ENCODE data around the gene PSMB8.
A peak's percentile ranks its signal among the peaks of the same experiment; 100 is the strongest.

The PSMB8 gene

GRCh38 chr6:32855467-32856174 is 11.8 kb upstream of the PSMB8 start:
- DNase-seq, result no peak

- DNase-seq, result peak; percentile 75
Observed at GRCh38 chr6:32854376-32855178, 10.7 kb upstream of the PSMB8 start.

GRCh38 chr6:32853541-32854375 is 9.9 kb upstream of the PSMB8 start, which contains the start of the genes PSMB9 and TAP1:
PSMB9 (plus strand) TSS chr6:32854192; CDS start chr6:32854230, 38 bp downstream.
TAP1 (minus strand) TSS chr6:32853704; CDS start chr6:32853636, 68 bp downstream.
- peak; percentile 97 for DNase-seq

GRCh38 chr6:32852844-32853540 is 9.1 kb upstream of the PSMB8 start:
- peak; percentile 85 for DNase-seq

GRCh38 chr6:32852018-32852843 is 8.4 kb upstream of the PSMB8 start:
- peak; percentile 65 for DNase-seq

- no peak for DNase-seq
Observed at GRCh38 chr6:32851025-32851424, 7.2 kb upstream of the PSMB8 start.

GRCh38 chr6:32849126-32849525 is 5.3 kb upstream of the PSMB8 start:
- DNase-seq, result no peak

- DNase-seq, result no peak
Observed at GRCh38 chr6:32847795-32848194, 3.9 kb upstream of the PSMB8 start.

GRCh38 chr6:32847004-32847403 is 3.2 kb upstream of the PSMB8 start:
- DNase-seq, result no peak

- DNase-seq, result peak; percentile 80
Observed at GRCh38 chr6:32845384-32845884, 1.6 kb upstream of the PSMB8 start.

GRCh38 chr6:32844839-32845383 is 1.1 kb upstream of the PSMB8 start:
- no peak for DNase-seq

- DNase-seq, result no peak
Observed at GRCh38 chr6:32843331-32843978, 392 bp downstream of the PSMB8 start.

- DNase-seq, result peak; percentile 70
Observed at GRCh38 chr6:32842690-32843089, 1.2 kb downstream of the PSMB8 start.

GRCh38 chr6:32842021-32842650 is 1.7 kb downstream of the PSMB8 start:
- DNase-seq, result no peak

GRCh38 chr6:32840604-32841246 is 3.1 kb downstream of the PSMB8 start:
- DNase-seq, result peak; percentile 74

- DNase-seq, result peak; percentile 57
Observed at GRCh38 chr6:32839356-32839755, 4.5 kb downstream of the PSMB8 start.

GRCh38 chr6:32838114-32838958 is 5.5 kb downstream of the PSMB8 start, which contains the start of gene TAP2:
TAP2 (minus strand) TSS chr6:32838739; CDS start chr6:32838233, 506 bp downstream.
- DNase-seq, result peak; percentile 100

GRCh38 chr6:32837651-32838113 is 6.2 kb downstream of the PSMB8 start:
- DNase-seq, result no peak

Measured in activated CD8-positive, alpha-beta memory T cell treated with anti-CD3 and anti-CD28 coated beads for 24 hours (primary cell).